ENCODE data around the gene SCRT2.
"Not testable (repeated sequence)": the region's sequence is repeated elsewhere in the genome, so short reads cannot be mapped to it uniquely, and the experiment has no call there.

Gene SCRT2

DNA sequence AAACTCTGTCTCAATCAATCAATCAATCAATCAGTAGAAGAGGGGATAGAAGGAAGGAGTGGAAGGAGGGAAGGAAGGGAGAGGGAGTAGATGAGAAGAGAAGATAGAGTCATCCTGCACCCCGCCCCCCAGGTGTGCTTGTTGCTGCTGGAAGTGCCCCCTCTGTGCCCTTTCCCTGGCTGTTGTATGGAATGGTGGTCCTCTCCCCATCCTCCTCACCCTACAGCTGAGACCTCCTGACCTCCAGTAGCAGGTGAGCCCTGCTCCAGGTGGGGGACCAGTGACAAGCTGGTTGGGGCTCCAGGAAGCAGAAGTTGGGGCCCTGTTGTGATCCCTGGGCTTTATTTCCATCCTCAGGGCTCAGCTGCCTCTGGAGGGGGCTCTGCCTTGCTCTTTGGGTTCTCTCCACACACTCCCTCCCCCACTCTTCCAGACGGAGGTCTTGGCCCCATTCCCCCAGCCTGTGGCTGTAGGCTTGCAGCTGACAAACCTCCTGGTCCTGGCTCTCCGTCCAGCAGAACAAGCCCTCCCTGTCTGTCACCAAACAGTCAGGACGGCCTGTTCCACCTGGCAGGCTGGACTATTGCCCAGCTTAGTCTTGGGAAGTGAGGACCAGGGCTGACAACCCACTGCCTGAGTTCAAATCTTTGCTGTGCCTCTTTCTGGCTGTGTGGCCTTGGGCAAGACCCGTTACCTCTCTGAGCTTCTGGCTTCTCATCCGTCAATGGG lies 26.0 kb upstream of the SCRT2 start:
- H3K4me3 ChIP-seq (ENCODE audit: low read depth, low read length): no peak overlapping the region

DNA sequence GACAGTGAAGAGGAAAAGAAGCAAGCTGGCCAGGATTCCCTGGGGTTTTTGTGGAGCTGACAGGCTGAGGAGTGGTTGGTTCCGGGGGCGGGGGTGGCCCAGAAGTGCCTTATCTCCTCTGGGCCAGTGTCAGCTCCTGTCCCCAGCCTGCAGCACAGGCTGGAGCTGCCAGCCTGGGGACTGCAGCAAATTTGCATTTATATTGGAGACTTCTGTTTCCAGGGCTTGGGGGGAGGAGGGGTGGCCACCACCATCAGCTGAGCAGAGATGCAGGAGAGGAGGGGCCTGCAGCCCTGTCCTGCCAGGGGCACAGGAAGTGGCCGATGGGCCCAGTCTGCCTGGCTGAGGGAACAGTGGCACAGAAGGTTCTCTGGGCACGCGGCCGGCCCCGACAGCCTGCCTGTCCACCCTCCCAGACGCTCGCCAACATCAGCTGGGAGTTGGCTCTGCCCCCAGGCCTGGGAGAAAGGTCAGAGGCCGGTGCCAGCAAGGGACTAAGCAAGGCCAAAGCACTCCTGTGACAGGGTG lies 24.3 kb upstream of the SCRT2 start:
- no peak overlapping the region for H3K4me3 ChIP-seq (ENCODE audit: low read depth, low read length)

DNA sequence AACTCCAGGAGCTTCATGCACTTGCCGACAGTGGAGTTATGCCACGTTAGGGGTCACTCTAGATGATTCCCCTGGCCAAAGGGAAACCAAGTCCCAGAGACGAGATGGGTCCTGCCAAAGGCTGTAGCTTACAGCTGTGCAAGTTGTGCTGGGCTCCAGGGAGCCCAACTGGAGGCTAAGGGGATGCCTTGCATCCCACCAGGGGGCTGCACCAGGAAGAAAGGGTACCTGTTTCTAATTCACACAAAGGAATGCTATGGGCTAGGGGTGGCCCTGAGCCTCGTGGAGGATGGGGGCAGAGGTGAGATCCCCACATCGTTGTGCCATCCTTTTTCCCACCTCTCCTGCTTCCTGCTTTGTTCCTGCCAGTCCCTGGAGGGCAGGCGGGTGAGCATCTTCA lies 23.7 kb upstream of the SCRT2 start:
- no peak overlapping the region for H3K4me3 ChIP-seq (ENCODE audit: low read depth, low read length)

DNA sequence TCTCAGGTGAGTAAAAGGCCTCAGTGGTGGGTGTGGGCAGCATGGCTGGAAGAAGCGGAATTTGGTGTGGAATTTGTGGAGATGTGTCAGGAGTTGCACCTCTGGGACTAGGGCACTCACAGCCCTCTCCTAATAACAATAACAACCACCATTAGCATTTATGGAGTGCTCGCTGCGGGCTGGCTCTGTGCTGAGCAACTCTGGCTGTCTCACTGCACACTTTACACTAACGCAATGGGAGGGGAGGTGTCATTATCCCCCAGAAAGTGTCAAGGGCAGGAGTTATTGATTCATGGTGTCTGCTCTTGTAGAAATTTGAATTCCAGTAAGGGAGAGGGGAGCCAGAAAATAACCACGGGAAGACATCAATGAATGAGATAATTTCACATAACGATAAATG lies 22.7 kb upstream of the SCRT2 start:
- H3K4me3 ChIP-seq (ENCODE audit: low read depth, low read length): no peak overlapping the region

DNA sequence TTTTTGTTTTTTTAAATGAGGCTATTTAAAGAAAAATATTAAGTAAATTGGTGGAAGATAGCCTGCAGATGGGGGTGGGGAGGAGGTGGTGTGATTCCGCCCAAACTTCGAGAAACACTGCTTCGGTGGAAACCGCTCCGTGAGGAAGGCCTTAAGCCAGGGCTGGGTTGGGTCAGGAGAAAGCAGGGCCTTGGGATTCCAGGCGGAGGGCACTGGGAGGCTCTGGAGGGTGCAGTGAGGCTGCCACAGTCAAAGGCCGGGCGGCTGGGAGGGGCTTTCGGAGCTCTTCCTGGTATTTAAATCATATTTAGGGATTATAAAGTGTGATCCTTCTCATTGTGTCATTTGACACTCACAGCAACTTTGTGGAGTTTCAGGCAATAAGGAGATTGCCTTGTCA lies 22.2 kb upstream of the SCRT2 start:
- no peak overlapping the region for H3K4me3 ChIP-seq (ENCODE audit: low read depth, low read length)

DNA sequence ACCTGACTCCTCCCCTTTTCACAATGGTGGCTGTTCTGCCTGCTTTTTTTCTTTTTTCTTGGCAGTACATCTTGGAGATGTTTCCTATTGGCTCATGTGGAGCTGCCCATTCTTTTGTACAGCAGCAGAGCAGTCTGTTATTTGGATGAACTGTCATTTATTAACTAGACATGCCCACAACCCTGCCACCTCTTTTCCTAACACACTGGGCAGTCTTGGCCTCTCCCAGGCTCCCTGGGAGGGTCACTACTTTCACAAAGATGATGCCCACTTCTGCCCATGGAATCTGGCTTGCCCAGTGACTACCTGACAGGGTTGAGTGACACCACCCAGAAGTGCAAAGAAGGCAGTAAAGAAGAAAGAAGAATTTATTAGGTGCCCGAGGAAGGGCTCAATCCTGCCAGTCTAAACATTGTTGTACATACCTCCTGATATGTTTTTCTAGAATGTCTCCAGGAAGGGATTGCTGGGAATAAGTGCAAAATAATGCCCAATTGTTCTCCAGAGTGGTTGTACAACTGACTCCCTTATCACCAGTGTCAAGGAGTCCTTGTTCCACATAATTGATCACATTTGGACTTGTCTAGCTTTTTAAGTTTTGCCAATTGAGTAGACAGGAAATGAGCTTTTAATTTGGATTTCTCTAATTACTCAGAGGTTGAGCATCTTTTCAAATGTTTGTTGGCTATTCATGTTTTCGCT lies 19.7 kb upstream of the SCRT2 start:
- H3K4me3 ChIP-seq (ENCODE audit: low read depth, low read length): no peak overlapping the region

DNA sequence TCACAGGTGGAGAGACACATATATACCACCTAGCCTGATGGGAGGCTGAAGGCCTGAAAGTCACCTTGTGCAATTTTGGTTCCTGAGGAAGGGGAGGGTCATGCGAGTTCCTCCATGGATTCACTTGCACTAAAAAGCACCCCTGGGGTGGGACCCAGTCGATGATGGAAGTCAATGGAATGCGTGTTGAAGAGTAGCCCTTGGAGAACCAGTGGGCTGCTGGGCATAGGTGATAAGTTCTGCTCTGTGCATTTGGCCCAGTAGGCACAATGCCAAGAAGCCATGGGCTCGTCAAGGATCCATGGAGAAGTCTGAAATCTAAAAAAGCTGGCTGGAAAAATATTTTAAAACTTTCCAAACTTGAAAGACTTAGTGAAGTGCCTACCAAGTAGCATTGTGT lies 18.9 kb upstream of the SCRT2 start:
- H3K4me3 ChIP-seq (ENCODE audit: low read depth, low read length): no peak overlapping the region

DNA sequence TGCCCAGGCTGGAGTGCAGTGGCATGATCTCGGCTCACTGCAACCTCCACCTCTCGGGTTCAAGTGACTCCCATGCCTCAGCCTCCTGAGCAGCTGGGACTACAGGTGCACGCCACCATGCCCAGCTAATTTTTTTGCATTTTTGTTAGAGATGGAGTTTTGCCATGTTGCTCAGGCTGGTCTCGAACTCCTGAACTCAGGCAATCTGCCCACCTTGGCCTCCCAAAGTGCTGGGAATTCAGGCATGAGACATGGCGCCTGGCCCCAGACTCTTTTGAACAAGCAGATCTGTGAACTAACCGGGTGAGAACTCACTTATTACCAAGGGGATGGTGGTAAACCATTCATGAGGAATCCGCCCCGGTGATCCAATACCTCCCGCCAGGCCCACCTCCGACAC lies 18.2 kb upstream of the SCRT2 start:
- H3K4me3 ChIP-seq (ENCODE audit: low read depth, low read length): not testable (repeated sequence)

DNA sequence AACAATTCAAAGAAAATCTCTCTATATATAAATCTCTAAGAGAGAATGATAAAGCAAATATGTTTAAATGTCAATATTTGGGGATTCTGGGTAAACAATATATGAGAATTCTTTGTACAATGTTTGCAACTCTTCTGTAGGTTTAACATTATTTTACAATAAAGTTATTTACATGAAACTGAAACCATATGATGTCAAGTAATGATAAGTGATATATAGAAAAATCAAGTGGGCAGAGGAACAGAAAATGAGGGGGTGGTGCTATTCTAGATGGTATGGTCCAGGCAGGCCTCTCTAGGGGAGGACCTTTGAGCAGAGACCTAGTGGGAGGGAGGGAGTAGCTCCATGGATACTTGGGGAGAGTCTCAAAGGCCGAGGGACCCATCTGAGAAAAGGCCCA lies 16.4 kb upstream of the SCRT2 start:
- H3K4me3 ChIP-seq (ENCODE audit: low read depth, low read length): no peak overlapping the region

DNA sequence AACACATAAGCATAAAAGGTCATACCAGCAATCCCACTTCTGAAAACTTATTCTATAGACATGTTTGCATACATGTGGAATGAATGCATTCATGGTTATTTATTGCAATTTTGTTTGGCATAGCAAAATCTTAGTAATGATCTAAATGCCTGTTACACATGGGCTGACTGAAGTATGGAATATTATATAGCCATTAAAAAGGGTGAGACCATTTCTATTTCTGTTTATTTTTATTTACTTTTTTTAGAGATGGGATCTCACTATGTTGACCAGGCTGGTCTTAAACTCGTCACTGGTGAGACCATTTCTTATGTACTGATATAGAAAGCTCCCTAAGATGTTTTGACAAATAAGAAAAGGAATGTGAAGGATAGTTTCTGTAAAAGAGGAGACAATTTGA lies 14.3 kb upstream of the SCRT2 start:
- H3K4me3 ChIP-seq (ENCODE audit: low read depth, low read length): no peak overlapping the region

DNA sequence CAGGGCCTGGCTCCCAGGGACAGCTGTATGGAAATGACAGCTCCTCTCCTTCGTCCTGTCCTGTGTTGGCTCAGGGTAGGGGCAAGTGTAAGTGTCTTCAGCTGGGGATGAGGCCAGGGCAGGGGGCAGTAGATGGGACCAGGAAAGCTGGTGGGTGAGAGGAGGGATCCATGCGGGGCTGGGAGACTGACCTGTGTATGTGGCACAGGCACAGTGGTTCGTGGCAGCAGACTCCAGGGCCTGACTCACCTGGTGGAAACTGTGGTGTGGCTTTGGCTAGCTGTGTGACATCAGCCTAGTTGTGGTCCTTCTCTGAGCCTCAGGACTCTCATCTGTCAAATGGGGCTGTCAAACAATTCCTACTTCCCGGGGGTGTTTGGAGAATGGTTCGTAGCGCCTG lies 13.7 kb upstream of the SCRT2 start:
- H3K4me3 ChIP-seq (ENCODE audit: low read depth, low read length): no peak overlapping the region

DNA sequence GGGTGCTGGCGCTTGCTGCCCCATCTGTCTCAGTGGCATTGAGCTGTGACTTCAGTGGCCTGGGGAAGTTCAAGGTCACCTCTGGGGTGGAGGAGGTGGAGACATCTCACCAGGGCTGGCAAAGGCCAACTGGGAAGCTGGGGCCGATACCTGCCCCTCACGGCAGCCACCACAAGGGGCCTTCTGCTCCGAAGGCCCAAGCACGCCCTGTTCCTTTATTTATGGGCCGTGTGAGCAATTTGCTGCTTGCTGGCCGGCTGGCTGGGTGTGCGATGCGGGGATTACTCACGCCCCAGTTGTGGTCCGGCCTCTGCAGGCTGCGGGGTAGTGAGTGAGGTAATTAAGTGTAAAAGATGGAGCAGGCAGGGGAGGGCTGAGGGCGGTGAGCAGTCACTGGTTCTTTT lies 13.2 kb upstream of the SCRT2 start:
- H3K4me3 ChIP-seq (ENCODE audit: low read depth, low read length): no peak overlapping the region

DNA sequence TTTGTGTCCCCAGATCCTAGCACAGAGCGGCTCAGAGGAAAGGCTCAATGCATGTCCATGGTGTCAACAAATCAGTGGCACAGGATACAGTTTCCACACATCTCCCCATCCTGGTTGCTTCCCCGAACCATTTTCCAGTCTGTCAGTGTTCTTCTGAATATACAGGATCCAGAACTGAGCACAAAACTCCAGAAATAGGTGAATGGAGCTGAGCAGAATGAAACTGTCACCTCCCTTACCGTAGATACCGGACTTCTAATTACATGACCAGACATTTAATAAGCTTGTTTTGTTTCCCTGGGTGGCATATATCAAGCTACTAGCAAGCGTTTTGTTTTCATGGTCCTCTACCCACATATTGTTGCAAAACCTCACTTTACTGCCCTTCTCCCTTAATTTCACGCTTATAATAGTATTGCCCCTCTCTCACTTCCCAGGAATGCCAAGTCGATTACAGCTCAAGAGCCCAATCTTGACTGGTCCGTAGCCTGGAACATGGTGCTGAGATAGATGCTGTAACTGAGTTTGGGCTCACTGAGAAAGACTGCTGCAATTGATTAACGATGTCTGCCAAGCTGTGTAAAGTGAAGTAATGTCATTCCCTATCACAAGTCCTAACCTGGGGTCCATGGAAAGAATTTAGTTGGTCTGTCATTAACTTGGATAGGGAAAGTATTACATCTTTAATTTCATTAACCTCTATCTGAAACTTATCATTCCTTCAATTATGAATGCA lies 12.0 kb upstream of the SCRT2 start:
- no peak overlapping the region for H3K4me3 ChIP-seq (ENCODE audit: low read depth, low read length)

DNA sequence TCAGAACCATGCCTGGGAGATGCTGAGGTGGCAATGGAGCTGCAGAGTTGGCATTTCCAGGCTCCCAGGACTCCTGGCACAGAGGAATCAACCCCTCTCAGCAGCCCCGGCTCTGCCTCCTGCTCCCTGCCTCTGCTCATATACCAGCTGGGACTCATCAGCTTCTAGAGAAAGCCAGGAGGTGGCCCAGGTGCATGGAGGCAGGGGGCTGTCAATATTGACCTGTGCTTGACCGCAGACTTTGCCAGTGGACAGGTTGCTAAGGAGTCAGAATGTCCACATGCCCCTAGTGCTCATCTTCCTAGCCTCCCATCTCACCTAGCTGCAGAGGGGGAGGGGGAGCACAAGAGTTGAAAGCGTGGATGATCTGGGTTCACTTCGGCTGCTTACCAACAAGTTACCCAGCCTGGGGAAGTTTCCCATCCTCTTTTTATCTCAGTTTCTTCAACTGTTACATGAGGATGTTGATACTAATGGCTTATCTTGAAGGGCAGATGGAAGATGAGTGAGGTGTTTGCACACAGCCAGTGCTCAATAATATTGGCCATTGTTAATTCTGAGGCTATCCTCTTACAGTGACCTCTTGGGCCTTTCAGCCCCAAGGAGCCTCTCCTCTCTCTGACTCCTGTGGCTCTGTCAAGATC lies 9.2 kb upstream of the SCRT2 start:
- H3K4me3 ChIP-seq (ENCODE audit: low read depth, low read length): no peak overlapping the region

DNA sequence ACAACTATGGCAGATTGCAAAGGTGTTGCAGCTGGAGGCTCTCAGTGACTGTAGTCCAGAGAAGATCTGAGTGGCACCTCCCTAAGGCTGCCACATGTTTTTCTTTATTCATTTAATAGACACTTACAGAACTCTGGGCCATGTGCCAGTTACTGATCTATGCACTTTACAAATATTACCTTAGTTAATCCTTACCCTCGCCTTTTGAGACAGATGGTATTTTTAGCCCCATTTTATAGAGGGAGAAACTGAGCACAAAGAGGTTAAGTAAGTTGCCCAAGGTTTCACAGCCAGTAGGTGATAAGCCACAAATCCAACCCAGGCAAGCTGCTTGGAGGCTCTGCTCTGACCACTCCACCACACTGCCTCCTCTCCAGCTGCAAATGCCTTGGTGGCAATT lies 6.5 kb upstream of the SCRT2 start:
- no peak overlapping the region for H3K4me3 ChIP-seq (ENCODE audit: low read depth, low read length)

DNA sequence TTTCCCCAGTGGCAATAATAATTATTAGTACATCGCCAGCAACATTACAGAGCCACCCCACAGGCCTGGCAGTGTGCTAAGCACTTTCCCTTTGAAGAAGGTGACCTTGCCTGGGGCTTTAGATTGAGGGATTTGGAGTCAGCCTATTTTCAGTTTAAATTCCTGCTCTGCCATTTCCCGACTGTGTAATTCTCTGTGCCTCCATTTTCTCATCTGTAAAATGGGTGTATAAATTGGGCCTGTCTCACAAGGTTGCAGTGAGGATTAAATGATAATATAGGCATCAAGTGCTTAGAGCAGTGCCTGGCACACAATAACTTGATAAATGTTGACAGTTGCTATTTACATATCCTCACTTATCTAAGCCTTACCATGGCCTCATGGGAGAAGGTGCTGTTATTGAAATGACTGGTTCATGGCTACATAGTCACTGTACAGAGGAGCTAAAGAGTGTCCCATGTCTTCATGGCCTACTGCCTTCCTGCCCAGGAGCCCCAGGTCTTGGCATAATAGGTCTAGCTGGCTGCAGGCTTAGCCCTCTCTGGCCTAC lies 5.1 kb upstream of the SCRT2 start:
- no peak overlapping the region for H3K4me3 ChIP-seq (ENCODE audit: low read depth, low read length)

DNA sequence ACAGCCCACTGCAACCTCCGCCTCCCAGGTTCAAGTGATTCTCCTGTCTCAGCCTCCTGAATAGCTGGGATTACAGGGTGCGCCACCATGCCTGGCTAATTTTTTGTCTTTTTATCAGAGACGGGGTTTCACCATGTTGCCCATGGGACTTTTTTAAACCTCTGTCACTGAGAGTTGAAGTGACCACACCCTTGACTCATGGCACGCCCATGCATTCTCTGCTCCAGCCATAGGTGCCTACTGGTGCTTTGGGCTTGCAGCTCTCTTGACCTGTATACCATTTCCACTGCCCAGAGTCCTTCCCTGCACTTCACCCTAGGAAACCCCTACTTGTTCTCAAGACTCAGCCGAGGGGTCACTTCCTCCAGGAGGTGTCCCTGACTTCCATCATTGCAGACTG lies 2.4 kb upstream of the SCRT2 start:
- H3K4me3 ChIP-seq (ENCODE audit: low read depth, low read length): no peak overlapping the region

DNA sequence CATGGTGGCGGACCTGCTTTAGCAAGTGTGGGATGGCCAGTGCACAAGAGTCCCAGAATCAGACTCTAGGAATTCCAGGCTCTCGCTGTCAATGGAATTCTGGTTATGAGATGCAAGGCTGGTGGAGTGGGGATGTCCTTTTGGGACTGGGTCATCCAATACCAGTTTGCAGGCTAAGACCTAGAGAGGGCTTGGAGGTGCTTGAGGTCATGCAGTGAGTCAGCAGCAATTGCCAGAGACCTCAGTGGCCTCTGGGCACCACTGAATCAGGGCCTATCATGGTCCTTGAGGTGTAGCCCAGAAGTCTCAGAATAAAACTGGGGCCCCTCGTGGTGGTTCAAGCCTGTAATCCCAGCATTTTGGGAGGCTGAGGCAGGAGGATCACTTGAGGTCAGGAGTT lies 1.4 kb upstream of the SCRT2 start:
- no peak overlapping the region for H3K4me3 ChIP-seq (ENCODE audit: low read depth, low read length)

DNA sequence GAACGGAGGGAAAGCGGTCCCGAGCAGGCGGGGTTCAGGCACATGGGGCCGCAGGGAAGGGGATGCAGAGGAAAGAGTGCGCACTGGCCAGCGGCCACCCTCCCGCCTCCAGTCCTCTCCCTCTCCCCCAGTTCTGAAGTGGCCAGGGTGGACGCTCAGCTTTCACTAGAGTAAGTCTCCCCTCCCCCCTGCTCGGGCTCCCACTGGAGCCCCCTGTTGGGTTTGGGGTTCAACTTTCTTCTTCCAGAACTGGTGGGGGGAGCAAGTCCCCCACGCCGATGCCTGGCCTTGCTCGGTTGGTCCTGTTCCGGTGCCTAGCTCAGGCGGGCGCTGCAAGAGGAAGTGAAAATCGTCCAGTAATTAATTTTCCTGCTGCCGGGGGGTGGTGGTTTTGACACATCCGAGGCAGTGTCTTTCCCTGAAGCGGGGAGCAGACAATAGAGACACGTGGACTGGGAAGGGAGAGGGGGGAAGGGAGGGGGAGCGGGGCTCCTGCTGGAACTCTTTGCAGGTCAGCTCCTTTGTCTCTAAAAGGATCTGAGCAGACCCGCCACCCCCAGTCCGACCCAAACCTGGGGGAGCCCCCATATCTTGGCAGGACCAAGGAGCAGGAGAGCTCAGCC lies 824 bp upstream of the SCRT2 start:
- peak overlapping the region; percentile 15 for H3K4me3 ChIP-seq (ENCODE audit: low read depth, low read length)

DNA sequence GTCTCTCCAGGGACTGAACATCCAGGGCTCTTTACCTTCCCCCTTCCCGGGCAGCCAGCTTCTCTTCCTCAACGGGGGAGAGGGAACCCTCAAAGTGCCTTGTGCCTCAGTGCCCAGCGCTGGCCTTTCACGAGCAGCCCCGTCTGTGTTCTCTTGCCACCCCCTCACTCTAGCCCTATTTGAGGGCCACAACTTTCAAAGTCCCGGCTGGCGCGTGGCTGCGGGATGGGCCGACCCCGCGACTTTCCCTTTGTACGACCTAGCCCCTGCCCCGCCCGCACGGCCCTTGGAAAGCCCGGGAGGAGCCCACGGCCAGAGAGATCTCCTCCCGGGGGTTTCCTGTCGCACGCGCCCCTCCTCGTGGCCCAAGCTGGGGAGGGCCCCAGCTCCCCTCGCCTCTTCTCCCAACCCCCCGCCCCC lies 559 bp downstream of the SCRT2 start:
- H3K4me3 ChIP-seq (ENCODE audit: low read depth, low read length): peak overlapping the region; percentile 14

DNA sequence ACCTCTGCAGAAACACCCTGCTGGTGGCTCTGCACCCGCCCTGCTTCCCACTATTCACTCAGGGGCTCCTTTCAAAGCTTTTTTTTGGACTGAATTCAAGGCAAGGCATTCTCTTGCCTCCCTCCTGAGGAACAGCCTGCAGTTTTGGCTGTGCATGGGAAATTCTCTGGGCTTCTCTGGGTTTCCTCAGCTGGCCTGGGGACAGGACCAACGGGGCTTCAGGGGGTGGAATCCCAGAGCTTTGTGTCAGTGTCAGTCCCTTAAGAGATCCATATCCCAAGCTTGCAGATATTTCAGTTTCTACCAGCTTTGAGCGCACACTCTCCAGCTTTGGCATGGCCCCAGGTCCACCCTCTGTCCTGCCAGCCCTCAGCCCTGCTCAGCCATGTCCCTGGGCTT lies 2.0 kb downstream of the SCRT2 start:
- H3K4me3 ChIP-seq (ENCODE audit: low read depth, low read length): no peak overlapping the region
